A549 (cell line): Measurements from ENCODE around the gene VPS41. TPM values are rescaled to one million over a fixed set of nuclear protein-coding genes. Genes with fewer than 3 reads are reported as not detected.

Source experiments
- ATAC-seq, 2 experiments: fragments of 200-7000 bp in 1 of 2; fragments of >200 bp in 1 of 2; cut with Nextera tagmentation in 1 of 2; cut with Tn5 transposase in 1 of 2; 3 replicates each; pipeline versions ENCODE4 v1.8.0 to v1.9.1; 2018 to 2020; ENCODE audit warnings: mild to moderate bottlenecking in 1 of 2, moderate library complexity in 1 of 2
- CTCF ChIA-PET: fragments of 300-600 bp; sonication (Branson Sonifier 250); formaldehyde crosslinking; extraction: SDS; loops from one replicate; lab custom pipeline; 2021; ENCODE audit warnings: antibody characterized with exemption, inconsistent platforms; lab: Yijun Ruan, JAX
- POLR2A ChIA-PET: fragments of 350-600 bp; formaldehyde crosslinking; extraction: SDS; loops from one replicate; lab custom pipeline; 2021; ENCODE audit warnings: antibody characterized with exemption, inconsistent platforms; lab: Yijun Ruan, JAX
- DNase-seq, 2 experiments: peaks; one replicate each; pipeline versions ENCODE4 v3.0.0 to v3.0.0-alpha.2; 2011 to 2016; ENCODE audit warnings: low read depth in 1 of 2, low spot score in 1 of 2
- FAIRE-seq: peaks from 2 replicates; lab custom pipeline; 2011; peaks lifted over from hg19 to GRCh38; lab: Jason Lieb, UNC
- H3K27ac ChIP-seq, 2 experiments: fragments of >200 bp; sonication (Bioruptor Twin); formaldehyde crosslinking; 3 replicates each; pipeline ENCODE4 v1.5.1; 2016 to 2017
- H3K4me1 ChIP-seq: fragments of >200 bp; sonication (Bioruptor Twin); formaldehyde crosslinking; 3 replicates; pipeline ENCODE4 v1.6.1; 2016
- H3K4me2 ChIP-seq: fragments of >200 bp; sonication (Bioruptor Twin); formaldehyde crosslinking; 3 replicates; pipeline ENCODE4 v1.6.1; 2016
- H3K4me3 ChIP-seq: fragments of >200 bp; sonication (Bioruptor Twin); formaldehyde crosslinking; 3 replicates; pipeline ENCODE4 v1.5.1; 2016
- H3K9me3 ChIP-seq: fragments of >200 bp; sonication (Bioruptor Twin); formaldehyde crosslinking; 3 replicates; pipeline ENCODE4 v1.6.1; 2016
- CBX2 ChIP-seq: fragments of 200-600 bp; sonication (generic); IDR thresholded peaks from 2 replicates; pipeline ENCODE4 v1.6.1; 2016; ENCODE audit warnings: low read depth, mild to moderate bottlenecking, borderline replicate concordance
- CHD2 ChIP-seq: fragments of 150-350 bp; IDR thresholded peaks from 2 replicates; pipeline ENCODE4 v1.6.1; 2014; ENCODE audit warnings: low read length; ENCODE audit not compliant: partially characterized antibody
- CHD4 ChIP-seq: fragments of 200-600 bp; sonication (generic); IDR thresholded peaks from 2 replicates; pipeline ENCODE4 v1.6.1; 2016; ENCODE audit warnings: antibody characterized with exemption, mild to moderate bottlenecking, borderline replicate concordance
- E2F6 ChIP-seq: IDR thresholded peaks from 2 replicates; pipeline ENCODE4 v1.6.1; 2012; ENCODE audit warnings: low read depth, borderline replicate concordance
- EHF ChIP-seq: fragments of 250-450 bp; sonication (Bioruptor Pico); IDR thresholded peaks from 2 replicates; pipeline ENCODE4 v1.5.0; 2020; ENCODE audit warnings: mild to moderate bottlenecking
- EHMT2 ChIP-seq: fragments of 200-600 bp; sonication (generic); IDR thresholded peaks from 2 replicates; pipeline ENCODE4 v1.6.1; 2016; ENCODE audit warnings: antibody characterized with exemption, low read depth, mild to moderate bottlenecking, moderate library complexity
- EP300 ChIP-seq, 2 experiments: fragments of >200 bp; sonication (Bioruptor Twin); formaldehyde crosslinking; IDR thresholded peaks; 2 replicates in 1 of 2; 3 replicates in 1 of 2; pipeline ENCODE4 v1.6.1; 2016 to 2017
- ESRRA ChIP-seq: fragments of 150-350 bp; IDR thresholded peaks from 2 replicates; pipeline ENCODE4 v1.6.1; 2014; ENCODE audit warnings: mild to moderate bottlenecking, low read length, borderline replicate concordance
- FOSL2 ChIP-seq, 2 experiments: fragments of 450-650 bp in 1 of 2; fragments of >200 bp in 1 of 2; sonication (Bioruptor Twin) in 1 of 2; formaldehyde crosslinking; IDR thresholded peaks; 2 replicates each; pipeline versions ENCODE4 v1.5.0 to v1.6.1; 2016 to 2020; ENCODE audit warnings: mild to moderate bottlenecking in 1 of 2, moderate library complexity in 1 of 2
- HDAC2 ChIP-seq: fragments of 200-600 bp; sonication (generic); IDR thresholded peaks from 2 replicates; pipeline ENCODE4 v1.6.1; 2016
- HES2 ChIP-seq: fragments of >200 bp; sonication (Bioruptor Twin); formaldehyde crosslinking; IDR thresholded peaks from 2 replicates; pipeline ENCODE4 v1.6.1; 2016
- HMGXB4 ChIP-seq: fragments of 250-450 bp; sonication (Bioruptor Pico); IDR thresholded peaks from 2 replicates; pipeline ENCODE4 v1.5.0; 2021; ENCODE audit warnings: mild to moderate bottlenecking, moderate library complexity, borderline replicate concordance
- HOXB13 ChIP-seq: fragments of 250-450 bp; sonication (Bioruptor Pico); IDR thresholded peaks from 2 replicates; pipeline ENCODE4 v1.5.0; 2020; ENCODE audit warnings: low read depth, mild to moderate bottlenecking, moderate library complexity
- HOXB5 ChIP-seq: fragments of 250-450 bp; sonication (Bioruptor Pico); IDR thresholded peaks from 2 replicates; pipeline ENCODE4 v1.5.0; 2020; ENCODE audit warnings: mild to moderate bottlenecking, moderate library complexity
- JUN ChIP-seq, 2 experiments: fragments of >200 bp; sonication (Bioruptor Twin); formaldehyde crosslinking; IDR thresholded peaks; 2 replicates in 1 of 2; 3 replicates in 1 of 2; pipeline ENCODE4 v1.6.1; 2016 to 2017
- KDM5A ChIP-seq: fragments of 200-600 bp; sonication (generic); IDR thresholded peaks from 2 replicates; pipeline ENCODE4 v1.6.1; 2016; ENCODE audit warnings: antibody characterized with exemption, mild to moderate bottlenecking
- MYC ChIP-seq: IDR thresholded peaks from 2 replicates; pipeline ENCODE4 v1.6.1; 2012; ENCODE audit warnings: mild to moderate bottlenecking, inconsistent platforms, low read length, improper control_type of control experiment, borderline replicate concordance
- PHF8 ChIP-seq: fragments of 200-600 bp; sonication (generic); IDR thresholded peaks from 2 replicates; pipeline ENCODE4 v1.6.1; 2016; ENCODE audit warnings: low read depth, mild to moderate bottlenecking, antibody characterized with exemption, moderate library complexity, borderline replicate concordance
- POLR2A ChIP-seq: IDR thresholded peaks from 2 replicates; pipeline ENCODE4 v1.6.1; 2012; ENCODE audit warnings: mild to moderate bottlenecking, low read length
- RAD21 ChIP-seq, 2 experiments: fragments of >200 bp in 1 of 2; sonication (Bioruptor Twin) in 1 of 2; formaldehyde crosslinking in 1 of 2; IDR thresholded peaks in 1 of 2; conservative IDR thresholded peaks in 1 of 2; 2 replicates in 1 of 2; 3 replicates in 1 of 2; pipeline ENCODE4 v1.6.1; 2012 to 2018; ENCODE audit warnings: inconsistent platforms in 1 of 2
- RARB ChIP-seq: fragments of 250-450 bp; sonication (Bioruptor Pico); IDR thresholded peaks from 2 replicates; pipeline ENCODE4 v1.8.0; 2021; ENCODE audit warnings: mild to moderate bottlenecking, moderate library complexity
- RFX5 ChIP-seq: fragments of 450-650 bp; IDR thresholded peaks from 2 replicates; pipeline ENCODE4 v1.7.1; 2014; ENCODE audit warnings: antibody characterized with exemption, mild to moderate bottlenecking, moderate library complexity
- RNF2 ChIP-seq: fragments of 200-600 bp; sonication (generic); IDR thresholded peaks from 2 replicates; pipeline ENCODE4 v1.6.1; 2016; ENCODE audit warnings: low read depth, mild to moderate bottlenecking, antibody characterized with exemption, moderate library complexity, borderline replicate concordance
- SMC3 ChIP-seq: fragments of >200 bp; sonication (Bioruptor Twin); formaldehyde crosslinking; IDR thresholded peaks from 3 replicates; pipeline ENCODE4 v1.6.1; 2018; ENCODE audit warnings: inconsistent platforms
- SREBF2 ChIP-seq: fragments of 450-650 bp; IDR thresholded peaks from 2 replicates; pipeline ENCODE4 v1.6.1; 2014; ENCODE audit warnings: mild to moderate bottlenecking, moderate library complexity
- ZFP36 ChIP-seq: fragments of 450-650 bp; IDR thresholded peaks from 2 replicates; pipeline ENCODE4 v1.6.1; 2014; ENCODE audit warnings: borderline replicate concordance; ENCODE audit not compliant: partially characterized antibody
- ZNF302 ChIP-seq: fragments of 250-450 bp; sonication (Bioruptor Pico); IDR thresholded peaks from 2 replicates; pipeline ENCODE4 v1.9.0; 2021; ENCODE audit warnings: inconsistent platforms, mild to moderate bottlenecking, moderate library complexity
- ZSCAN20 ChIP-seq: fragments of 250-450 bp; sonication (Bioruptor Pico); IDR thresholded peaks from 2 replicates; pipeline ENCODE4 v1.8.0; 2022; ENCODE audit warnings: mild to moderate bottlenecking, moderate library complexity
- WGBS: methylation state at CpG from one replicate; pipeline ENCODE4 v1.1.6; 2017; ENCODE audit errors: missing lambda C conversion rate; 5-methylcytosine and 5-hydroxymethylcytosine counted together
- polyA plus RNA-seq, 4 experiments: library from polyadenylated mRNA; depleted of rRNA in 3 of 4; stranded (reverse); fragments of >200 nt; fragmentation: RNase III in 1 of 4; extraction: RNeasy Plus Mini Kit Qiagen cat#74134 plus additional on column Dnase treatment in 1 of 4; gene quantifications; 2 replicates in 3 of 4; 3 replicates in 1 of 4; pipeline ENCODE4 v1.2.3, GENCODE V29; 2011 to 2017
- TF ChIP-seq, protein P1 (sequence below): IDR thresholded peaks from 2 replicates; pipeline ENCODE4 v1.6.1; 2012

The VPS41 gene
- polyA plus RNA-seq, 2 of the 4 experiments (the other 2 are of a cell fraction): 24.6 to 59.9 TPM

DNA sequence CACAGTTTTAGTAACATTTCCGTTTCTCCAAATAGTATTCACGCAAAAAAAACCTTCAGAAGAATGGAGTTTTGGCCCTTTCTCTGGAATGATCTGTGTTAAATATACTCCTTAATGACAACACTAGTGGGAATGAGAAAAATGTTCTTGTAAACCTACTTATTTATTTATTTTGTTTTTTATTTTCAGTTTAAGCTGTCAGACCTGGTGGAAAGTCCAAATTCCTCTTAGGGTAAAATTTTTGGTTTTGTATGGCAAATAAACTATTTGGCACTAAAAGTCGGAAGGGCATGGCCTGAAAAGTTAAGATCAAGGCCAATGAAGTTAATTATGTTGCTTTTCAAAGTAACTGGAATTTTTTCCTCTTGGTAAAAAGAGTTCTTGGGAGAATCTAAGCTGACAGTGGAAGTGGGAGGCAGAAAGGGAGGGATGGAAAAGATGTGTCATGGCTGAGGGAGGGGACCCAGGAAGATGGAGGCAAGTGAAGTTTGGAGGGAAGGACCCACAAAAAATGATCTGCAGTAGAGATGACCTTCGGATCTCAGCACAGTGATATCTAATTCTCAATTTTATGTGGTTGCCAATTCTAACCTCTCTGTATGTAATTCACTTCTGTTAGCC lies 33.5 kb upstream of the VPS41 start:
- TF ChIP-seq RNF2: no peak
- TF ChIP-seq RAD21 (conservative IDR thresholded peaks at IDR 0.05 in 1 of 2, IDR thresholded peaks at IDR 0.05 in 1 of 2): no peak
- TF ChIP-seq KDM5A: no peak
- no peak for TF ChIP-seq ESRRA
- TF ChIP-seq MYC: no peak
- no peak for TF ChIP-seq EHF
- TF ChIP-seq FOSL2 (IDR thresholded peaks at IDR 0.05): no peak
- TF ChIP-seq FOSL2 (CRISPR knock-in tag; IDR thresholded peaks at IDR 0.05): no peak
- TF ChIP-seq SMC3: no peak
- TF ChIP-seq JUN (IDR thresholded peaks at IDR 0.05): no peak
- TF ChIP-seq EP300 (IDR thresholded peaks at IDR 0.05): no peak
- TF ChIP-seq EHMT2: no peak
- TF ChIP-seq HOXB5 (CRISPR knock-in tag): no peak
- TF ChIP-seq ZNF302 (CRISPR knock-in tag): no peak
- no peak for TF ChIP-seq POLR2A
- H3K27ac ChIP-seq: no peak overlapping the region
- POLR2A ChIA-PET: no interaction called here
- WGBS: 49% methylated on average over 4 of the region's 4 CpGs
- DNase-seq: no peak
- CTCF ChIA-PET: interaction anchor here (0.9 kb wide), 1 partner anchor 11 kb away, joined by 4 read pairs; no protein-coding TSS in a partner anchor
- H3K4me2 ChIP-seq: no peak overlapping the region
- ATAC-seq: no peak
- no peak for FAIRE-seq
- no peaks in the 10 kb centered on the region for H3K9me3 ChIP-seq
- H3K4me3 ChIP-seq: no peak overlapping the region
- no peaks in the 10 kb centered on the region for H3K4me1 ChIP-seq

GRCh38 chr7:38940774-38941173 lies 31.8 kb upstream of the VPS41 start:
- Histone ChIP-seq H3K4me1 (no peaks in the 10 kb centered on the region), H3K9me3 (no peaks in the 10 kb centered on the region), H3K4me2 (no peak overlapping the region), H3K27ac (no peak overlapping the region), H3K4me3 (no peak overlapping the region)
- ATAC-seq: no peak
- DNase-seq: no peak
- ChIA-PET CTCF (no interaction called here), POLR2A (no interaction called here)
- FAIRE-seq: no peak
- TF ChIP-seq CHD4 (no peak), CBX2 (no peak), SREBF2 (no peak), PHF8 (no peak), HOXB13 (CRISPR knock-in tag) (no peak), E2F6 (no peak), RAD21 (conservative IDR thresholded peaks at IDR 0.05 in 1 of 2, IDR thresholded peaks at IDR 0.05 in 1 of 2) (no peak), ZFP36 (no peak), ZSCAN20 (no peak), HMGXB4 (CRISPR knock-in tag) (no peak), HES2 (no peak), SMC3 (no peak), EHMT2 (no peak), FOSL2 (IDR thresholded peaks at IDR 0.05) (no peak), FOSL2 (CRISPR knock-in tag; IDR thresholded peaks at IDR 0.05) (no peak), CHD2 (no peak), HDAC2 (no peak), RFX5 (no peak), RARB (no peak), POLR2A (no peak)
- TF ChIP-seq, protein P1, sequence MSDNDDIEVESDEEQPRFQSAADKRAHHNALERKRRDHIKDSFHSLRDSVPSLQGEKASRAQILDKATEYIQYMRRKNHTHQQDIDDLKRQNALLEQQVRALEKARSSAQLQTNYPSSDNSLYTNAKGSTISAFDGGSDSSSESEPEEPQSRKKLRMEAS: no peak
- 44% methylated on average over 3 of the region's 3 CpGs for WGBS
